Posterior vena cava (tissue), 2 donors: ENCODE data around the gene DMWD. TPM values are rescaled to one million over a fixed set of nuclear protein-coding genes. Genes with fewer than 3 reads are reported as not detected.

Experiments
- DNase-seq: peaks from one replicate; pipeline ENCODE4 v3.0.0-alpha.2; 2020; ENCODE audit warnings: low spot score
- intact Hi-C, 2 donors: fragments of 100-400 bp; cut with DNase I; formaldehyde crosslinking; loops; one replicate each; pipeline versions ENCODE4 v1.14.1 to v1.14.2; 2022 to 2023
- total RNA-seq, 2 donors: library from RNA; stranded (reverse); fragmentation: NEBNext Ultra II Directional; extraction: Animal tissue kit (Norgen Biotek cat#: 25700); gene quantifications; one replicate each; pipeline ENCODE4 v1.2.1, GENCODE V29; 2021
- donor health status: DM: yes; HTN: yes; CAD: no.
- donor health status: DM: yes; HTN: yes; CAD: no.

Gene DMWD
- total RNA-seq, 2 donors from 2014 or later = 50.9 to 61.1 TPM

GRCh38 chr19:45777395-45777961 is 15.2 kb downstream of the DMWD start:
- no peak for DNase-seq
- intact Hi-C loops = no loop called here

DNA sequence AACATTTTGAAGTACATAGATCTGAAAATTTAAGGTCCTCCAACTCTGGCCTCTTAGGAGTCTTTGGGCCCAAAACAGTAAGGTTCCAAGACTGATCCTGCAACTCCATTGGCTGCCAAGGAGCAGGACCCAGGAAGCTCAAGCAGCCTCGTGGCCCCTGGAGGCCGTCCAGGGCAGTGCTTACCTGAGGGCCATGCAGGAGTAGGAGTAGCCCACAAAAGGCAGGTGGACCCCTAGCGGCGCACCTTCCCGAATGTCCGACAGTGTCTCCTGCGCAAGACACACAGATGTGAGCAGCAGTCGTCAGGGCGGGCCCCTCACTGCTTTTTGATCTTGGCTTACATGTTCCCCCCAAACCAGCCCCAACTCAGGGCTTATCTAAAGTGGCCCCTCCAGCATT is 17.9 kb downstream of the DMWD start:
- intact Hi-C loops = no loop called here
- DNase-seq = no peak

DNA sequence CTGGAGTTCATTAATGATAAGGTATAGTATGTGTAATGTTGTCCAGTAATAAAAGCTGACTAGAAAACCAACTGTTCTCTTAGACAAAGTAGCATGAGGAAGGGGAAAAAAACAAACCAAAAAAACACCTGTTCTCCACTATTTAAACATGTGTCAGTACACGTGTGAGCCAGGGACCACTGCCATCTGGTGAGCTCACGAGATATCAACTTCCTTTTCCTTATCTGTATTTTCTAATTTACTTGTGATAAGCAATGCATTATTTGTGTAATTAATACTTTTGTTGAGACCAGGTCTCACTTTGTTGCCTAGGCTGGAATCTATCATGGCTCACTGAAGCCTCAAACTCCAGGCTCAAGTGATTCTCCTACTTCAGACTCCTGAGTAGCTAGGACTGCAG is 19.3 kb downstream of the DMWD start:
- DNase-seq = no peak

DNA sequence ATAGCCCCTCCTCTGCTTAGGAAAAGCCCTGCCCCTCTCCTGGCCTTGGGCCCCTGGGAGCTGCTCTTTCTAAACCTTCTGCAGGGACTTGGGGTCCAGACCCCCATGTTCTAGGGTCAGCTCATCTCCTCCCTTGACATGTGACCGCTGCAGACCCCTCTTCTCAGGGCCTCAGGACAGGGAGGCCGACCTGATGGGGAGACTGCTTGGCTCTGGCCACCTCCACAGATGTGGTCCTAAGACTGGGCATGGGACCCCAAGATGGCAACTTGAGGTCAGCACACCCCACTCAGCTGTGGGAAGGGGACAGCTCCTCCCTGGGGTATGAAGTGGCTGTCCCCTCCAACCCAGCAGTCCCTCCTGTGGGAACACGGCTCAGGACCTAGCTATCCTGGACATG is 19.7 kb downstream of the DMWD start:
- intact Hi-C loops = no loop called here
- no peak for DNase-seq

More for the DNA sequence above, 19.3 kb downstream of the DMWD start:
- intact Hi-C loops = no loop called here

GRCh38 chr19:45772130-45772840 is 20.4 kb downstream of the DMWD start:
- no peak for DNase-seq

GRCh38 chr19:45771311-45771933 is 21.2 kb downstream of the DMWD start:
- DNase-seq = no peak
- intact Hi-C loops = no loop called here

More at GRCh38 chr19:45772130-45772840, 20.4 kb downstream of the DMWD start:
- intact Hi-C loops = no loop called here

DNA sequence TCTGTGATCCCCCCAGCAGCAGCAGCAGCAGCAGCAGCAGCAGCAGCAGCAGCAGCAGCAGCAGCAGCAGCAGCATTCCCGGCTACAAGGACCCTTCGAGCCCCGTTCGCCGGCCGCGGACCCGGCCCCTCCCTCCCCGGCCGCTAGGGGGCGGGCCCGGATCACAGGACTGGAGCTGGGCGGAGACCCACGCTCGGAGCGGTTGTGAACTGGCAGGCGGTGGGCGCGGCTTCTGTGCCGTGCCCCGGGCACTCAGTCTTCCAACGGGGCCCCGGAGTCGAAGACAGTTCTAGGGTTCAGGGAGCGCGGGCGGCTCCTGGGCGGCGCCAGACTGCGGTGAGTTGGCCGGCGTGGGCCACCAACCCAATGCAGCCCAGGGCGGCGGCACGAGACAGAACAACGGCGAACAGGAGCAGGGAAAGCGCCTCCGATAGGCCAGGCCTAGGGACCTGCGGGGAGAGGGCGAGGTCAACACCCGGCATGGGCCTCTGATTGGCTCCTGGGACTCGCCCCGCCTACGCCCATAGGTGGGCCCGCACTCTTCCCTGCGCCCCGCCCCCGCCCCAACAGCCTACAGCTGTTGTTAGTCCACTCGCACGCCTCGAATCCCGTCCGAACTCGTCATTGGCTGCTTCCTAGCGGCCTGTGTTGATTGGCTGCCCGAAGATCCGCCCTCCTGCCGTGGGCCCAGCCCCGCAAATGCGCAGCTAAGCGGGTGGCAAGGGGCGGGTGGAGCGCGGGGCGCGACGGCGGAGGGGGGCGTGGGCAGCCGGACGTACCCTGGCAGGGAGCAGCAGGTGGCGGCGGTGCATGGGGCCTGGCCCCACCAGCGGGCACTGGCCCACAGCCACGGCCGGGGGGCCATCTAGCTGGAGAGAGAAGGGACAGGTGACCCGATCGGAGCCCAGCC is 22.2 kb downstream of the DMWD start:
- intact Hi-C loops = no loop called here

GRCh38 chr19:45769821-45770191 is 22.8 kb downstream of the DMWD start:
- intact Hi-C loops = no loop called here
- peak; percentile 90 for DNase-seq

More for the DNA sequence above, 22.2 kb downstream of the DMWD start:
- DNase-seq = peak; percentile 97

DNA sequence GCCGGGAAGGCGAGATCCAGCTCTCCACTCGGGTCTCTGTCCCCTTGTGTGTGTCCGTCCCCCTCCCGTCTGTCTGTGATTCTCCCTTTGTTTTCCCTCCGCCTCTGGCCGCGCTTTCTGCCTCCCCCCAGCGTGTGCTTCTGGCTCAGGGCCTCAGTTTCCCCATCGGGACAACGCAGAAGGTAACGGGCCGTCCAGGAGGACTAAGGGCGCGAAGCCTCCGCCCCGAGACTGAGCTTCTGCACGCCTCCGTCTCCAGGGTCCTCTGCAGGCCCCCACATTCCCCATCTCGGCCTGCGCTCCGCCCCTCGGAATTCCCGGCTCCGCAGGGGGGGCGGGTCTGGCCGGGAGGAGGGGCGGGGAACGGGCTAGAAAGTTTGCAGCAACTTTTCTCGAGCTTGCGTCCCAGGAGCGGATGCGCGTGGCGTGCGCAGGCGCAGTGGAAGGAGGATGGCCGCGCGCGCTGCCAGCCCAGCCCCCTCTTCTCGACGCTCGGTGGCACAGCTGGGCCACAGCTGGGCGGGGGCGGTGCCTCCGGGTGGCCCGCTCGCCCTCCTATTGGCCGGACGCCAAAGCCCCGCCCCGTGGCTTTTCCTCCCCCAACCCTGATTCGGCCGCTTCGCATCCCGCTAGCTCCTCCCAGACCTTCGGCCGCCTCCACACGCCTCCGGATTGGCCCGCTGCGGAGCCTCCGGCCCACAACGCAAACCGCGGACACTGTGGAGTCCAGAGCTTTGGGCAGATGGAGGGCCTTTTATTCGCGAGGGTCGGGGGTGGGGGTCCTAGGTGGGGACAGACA is 23.5 kb downstream of the DMWD start, which contains the start of gene SIX5:
TSS of gene SIX5 (minus strand) at position 269 of the 799 bp plus-strand sequence. CDS start 408 bp downstream, outside the sequence.
- DNase-seq = peak; percentile 99
- intact Hi-C loops = no loop called here

DNA sequence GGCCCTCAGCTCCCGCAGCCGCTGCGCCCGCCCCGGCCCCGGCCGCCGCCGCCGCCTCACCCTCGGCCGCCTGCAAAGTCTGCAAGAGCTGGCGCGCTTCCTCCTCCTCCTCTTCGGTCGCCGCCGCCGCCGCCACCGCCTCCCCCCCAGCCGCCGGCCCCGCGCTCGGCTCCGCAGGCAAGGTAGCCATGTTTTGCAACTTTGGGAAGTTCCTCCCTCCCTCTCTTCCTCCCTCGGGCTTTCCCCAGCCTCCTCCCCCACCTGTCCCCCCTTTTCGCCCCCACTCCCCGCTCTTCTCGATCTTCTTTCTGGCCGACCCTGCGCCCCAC is 24.0 kb downstream of the DMWD start:
- intact Hi-C loops = no loop called here
- peak; percentile 88 for DNase-seq

DNA sequence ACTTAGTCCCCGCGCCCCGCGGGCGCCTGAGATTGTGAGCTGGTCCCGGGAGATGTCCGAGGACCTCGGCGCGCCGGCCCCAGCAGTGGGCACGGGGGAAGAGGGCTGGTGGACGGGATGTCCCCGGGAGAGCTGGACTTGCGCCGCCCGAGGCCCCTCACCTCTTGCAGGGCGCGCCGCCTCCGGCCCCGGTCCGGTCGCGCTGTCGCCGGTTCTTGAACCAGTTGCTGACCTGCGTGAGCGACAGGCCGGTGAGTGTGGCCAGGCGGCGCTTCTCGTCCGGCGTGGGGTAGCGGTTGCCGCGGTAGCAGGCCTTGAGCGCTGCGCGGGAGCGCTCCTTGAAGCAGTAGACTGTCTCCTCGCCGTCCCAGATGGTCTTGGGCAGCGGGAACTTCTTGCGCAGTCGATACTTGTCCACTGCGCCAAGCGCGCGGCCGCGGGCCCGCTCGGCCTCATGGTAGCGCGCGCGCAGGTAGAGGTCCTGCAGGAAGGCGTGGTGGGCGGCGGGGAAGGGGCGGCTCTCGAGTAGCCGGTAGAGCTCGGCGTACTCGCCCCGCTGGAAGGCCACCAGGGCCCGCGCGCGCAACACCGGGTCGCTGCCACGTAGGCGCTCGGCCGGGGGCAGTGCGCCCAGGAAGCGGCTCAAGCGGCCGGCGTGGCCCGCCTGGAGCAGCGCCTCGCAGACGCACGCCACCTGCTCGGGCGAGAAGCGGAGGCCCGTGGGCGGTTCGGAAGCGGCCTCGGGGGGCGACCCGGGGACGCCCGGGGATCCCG is 24.6 kb downstream of the DMWD start:
- intact Hi-C loops = no loop called here
- peak; percentile 87 for DNase-seq

DNA sequence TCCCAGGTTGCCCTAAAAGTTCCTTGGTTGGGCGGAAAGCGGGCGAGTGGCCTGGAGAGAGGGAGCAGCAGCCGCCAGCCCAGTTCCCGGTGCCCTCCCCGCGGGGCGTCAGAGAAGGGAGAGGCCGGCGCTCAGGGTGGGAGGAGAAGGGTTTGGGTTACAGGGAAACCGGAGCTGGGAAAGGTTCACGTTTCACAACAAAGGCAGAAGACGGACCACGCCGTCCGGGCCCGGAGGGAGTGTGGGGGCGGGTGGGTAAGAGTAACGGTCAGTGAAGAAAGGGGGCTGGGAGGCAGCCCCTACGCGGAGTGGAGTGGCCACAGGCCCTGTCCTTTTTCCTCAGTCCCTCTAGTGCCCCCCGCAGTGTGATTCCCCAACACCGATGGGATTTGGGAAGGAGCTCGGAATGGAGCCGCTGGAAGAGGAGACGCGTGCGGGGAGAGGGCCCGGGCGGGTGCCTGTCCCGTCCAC is 25.2 kb downstream of the DMWD start:
- peak; percentile 93 for DNase-seq
- intact Hi-C loops = no loop called here

- DNase-seq = peak; percentile 88
- intact Hi-C loops = no loop called here
These were observed 25.7 kb downstream of the DMWD start for GRCh38 chr19:45766869-45767346.

DNA sequence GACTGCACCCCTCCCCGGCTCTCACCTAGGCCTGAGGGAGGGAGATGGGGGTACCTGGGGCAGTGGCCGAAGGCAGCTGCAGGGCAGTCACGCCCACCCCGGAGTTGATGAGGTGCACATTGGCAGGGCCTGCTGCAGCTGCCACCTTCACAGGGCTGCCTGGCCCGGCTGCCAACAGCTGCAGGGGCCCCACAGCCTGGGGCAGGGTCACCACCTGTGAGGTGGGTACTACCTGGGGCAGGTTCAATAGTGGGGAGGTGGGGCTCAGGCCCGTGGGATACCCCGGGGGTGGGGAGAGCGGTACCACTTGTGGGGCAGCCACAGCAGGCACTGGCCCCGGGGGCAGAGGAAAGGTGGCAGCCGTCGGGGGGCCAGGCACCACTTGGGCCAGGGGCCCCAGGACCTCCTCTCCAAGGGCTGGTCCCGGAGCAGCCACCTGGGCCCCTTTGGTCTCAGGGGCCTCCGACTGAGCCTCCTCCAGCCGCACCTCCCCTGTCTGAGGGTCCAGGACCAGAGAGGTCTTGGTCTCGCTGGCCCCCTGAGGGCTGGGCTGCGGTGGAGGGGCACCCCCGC is 26.3 kb downstream of the DMWD start:
- DNase-seq = no peak
- intact Hi-C loops = no loop called here

- intact Hi-C loops = no loop called here
- DNase-seq = no peak
These were observed 26.8 kb downstream of the DMWD start for GRCh38 chr19:45765702-45766295.

- intact Hi-C loops = no loop called here
- no peak for DNase-seq
These were observed 27.5 kb downstream of the DMWD start for GRCh38 chr19:45764945-45765701.

DNA sequence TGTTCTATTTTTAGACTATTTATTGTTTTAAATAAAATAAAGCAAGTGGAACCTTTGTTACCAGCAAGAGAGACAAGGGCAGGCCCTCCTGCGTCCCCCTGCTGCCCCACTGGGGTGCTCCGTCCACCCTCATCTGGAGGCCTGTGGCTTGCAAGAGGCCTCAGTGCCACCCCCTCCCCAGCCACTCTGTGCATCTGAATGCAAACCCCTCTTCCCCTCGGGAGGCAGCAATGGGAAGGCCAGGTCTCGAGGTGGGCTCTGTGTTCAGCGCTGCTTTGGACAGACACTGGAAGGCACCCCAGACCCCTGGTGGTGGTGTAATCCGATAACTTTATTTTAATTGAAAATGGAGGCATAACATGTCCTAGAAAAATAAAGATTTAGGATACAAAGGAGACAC is 28.2 kb downstream of the DMWD start:
- intact Hi-C loops = no loop called here
- DNase-seq = no peak
